GM23248 (cell line): ENCODE data around the gene MRPL40.

Source experiments
- EZH2 ChIP-seq: fragments of 200-600 bp; sonication (generic); IDR thresholded peaks from 2 replicates; pipeline ENCODE4 v1.6.1; 2018; ENCODE audit warnings: antibody characterized with exemption, mild to moderate bottlenecking; ENCODE audit not compliant: insufficient read depth, poor library complexity, severe bottlenecking
- EZH2phosphoT487 ChIP-seq: fragments of 200-600 bp; sonication (generic); IDR thresholded peaks from 2 replicates; pipeline ENCODE4 v1.6.1; 2018; ENCODE audit warnings: antibody characterized with exemption, moderate library complexity, mild to moderate bottlenecking, low read depth; ENCODE audit not compliant: insufficient read depth

DNA sequence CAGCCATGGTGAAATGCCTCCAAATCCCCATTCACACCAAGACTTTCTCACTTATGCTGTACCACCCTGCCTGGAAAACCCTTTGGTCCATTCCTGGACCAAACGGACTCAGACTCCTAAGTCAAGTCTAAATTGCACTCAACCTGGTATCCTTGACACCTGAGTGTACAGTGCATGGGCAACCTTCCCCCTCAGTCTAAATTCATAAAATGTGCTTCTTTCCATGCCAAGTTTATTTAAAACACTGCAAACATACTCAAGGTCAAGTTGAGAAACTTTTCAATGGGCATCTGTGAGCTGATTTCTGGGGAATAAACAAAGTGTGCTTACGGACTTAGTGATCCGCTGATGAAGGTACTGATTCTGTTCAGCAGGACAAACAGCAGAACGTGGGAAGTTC, 27.2 kb upstream of the MRPL40 start:
- TF ChIP-seq EZH2 (no peak), EZH2phosphoT487 (no peak)
